HuH-7 (cell line): ENCODE results near the gene TBC1D32.
"Not testable (repeated sequence)": the region's sequence is repeated elsewhere in the genome, so short reads cannot be mapped to it uniquely, and the experiment has no call there.

Experiments used
- DNase-seq: peaks from one replicate; pipeline ENCODE4 v3.0.0; 2011; ENCODE audit warnings: low spot score

TBC1D32 gene

DNA sequence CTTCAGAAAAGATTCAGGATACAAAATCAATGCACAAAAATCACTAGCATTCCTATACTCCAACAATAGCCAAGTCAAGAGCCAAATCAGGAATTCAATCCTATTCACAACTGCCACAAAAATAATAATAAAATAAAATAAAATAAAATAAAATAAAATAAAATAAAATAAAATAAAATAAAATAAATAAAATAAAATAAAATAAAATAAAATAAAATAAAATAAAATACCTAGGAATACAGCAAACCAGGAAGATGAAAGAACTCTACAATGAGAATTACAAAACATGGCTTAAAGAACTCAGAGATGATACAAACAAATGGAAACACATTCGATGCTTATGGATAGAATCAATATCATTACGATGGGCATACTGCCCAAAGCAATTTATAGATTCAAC is 120.9 kb downstream of the TBC1D32 start:
- DNase-seq: not testable (repeated sequence)

DNA sequence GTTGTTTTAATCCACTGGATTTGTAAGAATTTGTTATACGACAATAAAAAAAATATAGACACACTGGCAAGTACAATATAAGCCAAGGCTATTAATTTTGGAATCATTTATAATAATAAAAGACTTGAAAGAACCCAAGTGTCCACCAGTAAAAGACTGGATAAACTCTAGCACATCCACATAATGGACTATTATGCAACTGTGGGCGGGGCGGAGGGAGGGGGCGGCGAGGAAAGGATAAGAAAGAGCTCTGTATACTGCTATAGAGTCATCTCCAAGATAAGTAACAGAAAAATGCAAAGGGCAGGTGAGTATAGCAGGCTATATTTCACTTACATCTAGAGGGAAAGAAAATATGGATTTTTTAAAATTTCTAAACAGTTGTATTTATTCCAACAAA is 123.3 kb downstream of the TBC1D32 start:
- DNase-seq: no peak

DNA sequence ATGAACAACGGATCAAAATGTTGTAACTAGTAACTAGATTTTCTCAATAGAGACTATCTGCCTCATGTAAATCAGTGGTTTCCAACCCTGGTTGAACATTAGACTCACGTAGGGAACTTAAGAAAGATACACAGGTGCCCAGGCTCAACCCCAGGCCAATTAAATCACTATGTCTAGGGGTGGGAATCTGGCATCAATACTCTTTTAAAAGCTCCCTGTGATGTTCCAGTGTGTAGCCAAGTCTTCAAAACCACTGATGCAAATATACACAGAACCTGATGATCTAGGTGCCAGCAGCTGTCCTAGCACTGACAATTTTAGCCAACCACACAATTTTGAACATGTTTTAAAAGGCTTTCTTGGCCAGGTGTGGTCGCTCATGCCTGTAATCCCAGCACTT is 128.7 kb downstream of the TBC1D32 start:
- DNase-seq: no peak

DNA sequence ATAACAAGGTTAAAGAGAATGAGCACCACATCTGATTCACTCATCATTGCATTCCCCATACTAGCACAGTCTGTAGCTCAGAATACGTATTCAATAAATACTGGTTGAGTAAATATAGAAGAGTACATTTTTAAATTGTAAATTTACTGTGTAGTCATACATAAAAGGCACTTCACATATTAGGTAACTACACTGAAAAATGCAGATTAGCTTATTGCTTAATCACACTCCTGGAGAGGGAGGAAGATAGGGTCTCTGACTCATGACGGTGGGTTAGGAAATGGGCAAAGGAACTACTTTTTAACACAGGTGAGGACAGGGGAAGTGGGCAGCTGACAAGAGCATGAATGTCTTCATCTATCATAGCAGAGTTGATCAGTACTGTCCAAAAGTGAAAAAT is 133.2 kb downstream of the TBC1D32 start:
- DNase-seq: no peak

DNA sequence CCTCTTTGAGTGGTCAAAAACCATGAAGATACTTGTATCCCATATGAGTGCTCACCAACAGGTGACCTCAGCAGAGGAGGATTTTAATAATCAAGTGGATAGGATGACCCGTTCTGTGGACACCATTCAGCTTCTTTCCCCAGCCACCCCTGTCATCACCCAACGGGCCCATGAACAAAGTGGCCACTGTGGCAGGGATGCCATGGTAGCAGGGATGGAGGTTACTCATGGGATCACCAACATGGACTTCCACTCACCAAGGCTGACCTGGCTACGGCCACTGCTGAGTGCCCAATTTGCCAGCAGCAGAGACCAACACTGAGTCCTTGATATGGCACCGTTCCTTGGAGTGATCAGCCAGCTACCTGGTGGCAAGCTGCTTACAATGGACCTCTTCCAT is 138.2 kb downstream of the TBC1D32 start:
- DNase-seq: not testable (repeated sequence)

DNA sequence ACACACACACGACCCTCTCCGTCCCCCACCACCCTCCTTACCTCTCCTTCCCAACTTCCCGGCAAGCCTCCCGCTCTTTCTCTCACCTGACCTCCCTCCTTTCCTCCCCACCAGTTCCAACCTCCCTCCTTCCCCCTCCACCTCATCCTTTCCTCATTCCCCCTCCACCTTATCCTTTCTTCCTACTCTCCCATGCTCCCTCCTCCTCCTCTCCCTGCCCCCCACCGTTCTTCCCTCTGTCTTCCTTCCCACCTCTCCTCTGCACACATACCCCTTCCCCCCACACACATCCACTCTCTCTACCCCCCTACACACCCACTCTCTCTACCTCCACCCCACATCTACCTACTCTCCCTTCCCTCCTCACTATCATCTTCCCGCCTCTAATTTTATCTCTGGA is 144.2 kb downstream of the TBC1D32 start:
- DNase-seq: no peak

DNA sequence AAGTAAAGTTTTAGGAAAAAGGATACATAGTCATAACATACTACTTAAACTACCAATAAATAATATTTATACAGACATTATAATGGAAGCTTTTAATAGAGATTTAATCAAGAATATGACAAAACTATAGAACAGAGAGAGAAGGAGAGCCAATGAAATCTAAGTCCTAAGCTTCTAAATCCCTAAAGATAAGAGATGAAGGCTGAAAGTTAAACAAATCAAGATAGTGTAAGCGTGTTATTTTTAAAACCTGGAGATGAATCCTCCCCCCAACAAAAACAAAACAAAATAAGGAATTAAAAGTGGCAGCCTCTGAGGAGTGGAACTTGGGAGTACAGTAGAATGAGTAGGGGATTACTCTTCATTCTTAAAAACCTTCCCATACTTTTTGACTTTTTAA is 145.9 kb downstream of the TBC1D32 start:
- DNase-seq: no peak

DNA sequence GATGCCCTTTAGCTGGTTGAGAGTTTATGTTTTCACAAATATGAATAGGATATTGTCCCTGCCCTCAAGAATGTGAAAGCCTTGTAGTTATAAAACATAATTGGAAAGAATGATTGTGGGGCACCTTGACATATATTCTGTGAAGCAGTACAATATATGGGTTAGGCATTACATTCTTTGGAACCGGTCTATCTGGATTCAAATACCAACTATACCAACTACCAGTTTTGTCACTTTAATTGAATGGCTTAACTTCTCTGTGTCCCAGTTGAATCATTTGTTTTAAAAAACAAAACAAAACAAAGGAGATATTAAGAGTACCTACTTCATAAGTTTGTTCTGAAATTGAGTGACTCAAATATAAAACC is 146.5 kb downstream of the TBC1D32 start:
- DNase-seq: no peak

DNA sequence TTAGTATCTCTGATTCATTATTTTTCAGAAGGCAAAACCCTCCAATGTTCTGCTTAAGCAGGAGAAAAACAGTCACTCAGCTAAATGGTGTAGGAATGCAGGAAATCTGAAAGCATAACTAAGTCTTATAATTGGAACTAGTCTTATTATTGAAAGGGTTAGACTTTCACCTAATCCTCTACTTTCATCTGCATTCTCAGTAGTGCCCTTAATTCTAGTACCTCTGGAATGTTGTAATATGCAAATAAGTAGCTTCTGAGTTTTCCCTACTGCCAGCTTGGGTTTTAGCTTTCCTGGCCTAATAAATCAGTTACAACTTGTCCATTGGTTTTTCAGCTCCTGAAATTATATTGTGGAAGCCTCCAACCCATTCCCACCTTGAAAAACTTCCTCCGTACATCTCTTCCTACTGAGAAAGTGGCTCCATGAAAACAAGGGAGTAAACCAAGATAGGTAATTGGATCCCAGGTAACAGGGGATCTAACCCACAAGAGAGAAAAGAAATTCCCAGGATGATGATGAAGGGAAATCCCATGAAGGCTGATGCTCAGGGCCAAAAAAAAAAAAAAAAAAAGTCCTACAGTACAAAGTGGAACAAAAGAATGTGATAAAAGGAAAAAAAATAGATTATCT is 147.0 kb downstream of the TBC1D32 start:
- DNase-seq: no peak

DNA sequence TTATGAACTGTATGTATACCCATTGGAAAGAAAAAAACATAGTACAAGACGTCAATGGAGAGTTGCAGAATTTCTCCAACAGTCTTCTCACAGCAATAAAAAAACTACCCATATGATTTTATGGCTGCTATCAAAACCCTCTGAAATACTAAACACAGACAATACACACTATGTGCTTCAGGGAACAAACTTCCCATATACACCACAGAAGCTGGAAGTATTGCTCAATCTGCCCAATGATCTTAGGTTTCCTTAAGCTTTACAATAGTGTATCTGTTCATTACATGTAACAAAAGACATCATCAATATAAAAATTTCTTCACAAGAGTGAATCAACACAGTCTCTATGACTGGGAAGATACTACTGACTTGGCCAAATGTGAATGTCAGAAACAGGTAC is 150.5 kb downstream of the TBC1D32 start:
- no peak for DNase-seq

DNA sequence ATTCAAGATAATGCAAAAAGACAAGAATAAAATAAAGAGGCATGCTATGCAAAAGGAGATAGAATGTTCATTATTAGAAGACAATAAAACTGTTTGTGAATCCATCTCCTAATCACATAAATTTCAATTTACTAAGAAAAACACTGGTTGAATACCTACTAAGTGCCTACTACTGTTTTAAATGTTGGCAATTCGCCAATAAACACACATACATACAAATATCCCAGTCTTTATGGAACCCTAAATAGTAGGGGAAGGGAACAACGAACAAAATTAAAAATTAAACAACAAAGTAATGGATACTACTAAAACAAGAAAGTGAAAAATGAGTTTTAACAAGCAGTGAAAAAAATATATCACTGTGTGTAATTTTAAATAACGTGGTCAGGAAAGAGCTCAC is 158.5 kb downstream of the TBC1D32 start:
- DNase-seq: no peak

DNA sequence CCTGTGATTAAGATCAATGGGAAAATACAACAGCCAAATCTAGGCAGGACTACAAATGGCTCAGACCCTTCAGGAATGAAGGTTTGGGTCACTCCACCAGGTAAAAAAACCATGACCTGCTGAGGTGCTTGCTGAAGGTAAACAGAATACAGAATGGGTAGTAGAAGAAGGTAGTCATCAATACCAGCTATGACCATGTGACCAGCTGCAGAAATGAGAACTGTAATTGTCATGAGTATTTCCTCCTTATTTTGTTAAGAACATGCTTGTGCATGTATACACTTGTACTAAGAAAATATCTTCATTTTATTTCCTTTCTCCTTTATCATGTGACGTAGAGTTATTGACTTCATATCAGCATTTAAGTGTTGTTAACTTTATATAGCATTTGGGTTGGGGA is 161.8 kb downstream of the TBC1D32 start:
- DNase-seq: not testable (repeated sequence)

DNA sequence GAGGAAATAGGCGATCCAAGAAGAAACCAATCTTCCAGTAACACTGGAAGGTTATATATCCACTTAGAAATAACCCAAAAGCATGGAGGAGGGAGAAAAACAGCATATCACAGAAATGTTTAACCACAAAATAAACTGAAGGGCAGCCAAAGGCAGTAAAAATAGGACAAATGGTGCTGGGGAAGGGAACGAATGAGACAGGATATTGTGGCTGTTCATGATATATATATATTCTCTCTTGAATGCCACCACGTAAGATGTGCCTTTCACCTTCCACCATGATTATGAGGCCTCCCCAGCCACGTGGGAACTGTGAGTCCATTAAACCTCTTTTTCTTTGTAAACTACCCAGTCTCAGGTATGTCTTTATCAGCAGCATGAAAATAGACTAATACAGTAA is 162.4 kb downstream of the TBC1D32 start:
- no peak for DNase-seq

DNA sequence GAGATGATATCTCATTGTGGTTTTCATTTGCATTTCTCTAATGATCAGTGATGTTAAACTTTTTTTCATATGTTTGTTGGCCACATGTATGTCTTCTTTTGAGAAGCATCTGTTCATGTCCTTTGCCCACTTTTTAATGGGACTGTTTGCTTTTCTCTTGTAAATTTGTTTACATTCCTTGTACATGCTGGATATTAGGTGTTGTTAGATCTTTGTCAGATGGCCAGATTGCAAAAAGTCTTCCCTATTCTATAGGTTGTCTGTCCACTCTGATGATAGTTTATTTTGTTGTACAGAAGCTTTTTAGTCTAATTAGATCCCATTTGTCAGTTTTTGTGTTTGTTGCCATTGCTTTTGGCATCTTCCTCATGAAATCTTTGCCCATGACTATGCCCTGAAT is 172.4 kb downstream of the TBC1D32 start:
- no peak for DNase-seq

DNA sequence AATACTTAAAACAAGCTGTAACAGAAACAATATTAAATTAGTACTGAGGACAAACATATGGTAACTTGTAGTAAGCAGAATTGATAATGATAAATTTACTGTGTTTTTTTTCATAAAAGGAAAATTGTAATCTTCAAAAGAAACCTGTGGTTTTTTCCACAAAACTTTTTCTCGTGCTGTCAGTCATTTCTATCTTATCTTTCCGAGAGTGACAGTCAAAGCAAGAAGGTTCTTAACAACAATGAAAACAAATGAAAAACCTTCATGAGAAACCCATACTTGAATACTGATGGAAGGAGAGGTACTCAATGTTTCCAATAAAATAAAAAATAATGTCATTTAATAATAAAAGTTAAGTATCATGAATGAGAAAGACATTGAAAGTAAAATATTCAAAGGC is 174.0 kb downstream of the TBC1D32 start:
- DNase-seq: no peak

DNA sequence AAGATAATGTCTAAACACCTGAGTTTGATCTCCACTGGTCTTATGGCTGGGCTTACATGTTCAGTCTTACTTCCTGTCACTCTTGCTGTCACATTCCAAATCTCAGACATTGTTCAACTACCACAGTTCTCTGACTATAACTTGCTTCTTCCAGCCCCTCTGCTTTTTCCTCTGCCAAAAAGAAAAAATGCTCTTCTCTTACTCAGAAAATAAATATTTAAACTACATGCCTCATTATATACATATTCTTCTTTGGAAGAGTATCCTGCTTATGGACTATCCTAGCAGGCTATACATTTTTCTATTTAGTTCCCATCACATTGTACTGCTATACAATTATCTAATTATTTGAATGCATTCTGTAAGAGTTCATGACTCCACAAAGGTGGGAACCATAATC is 175.4 kb downstream of the TBC1D32 start:
- DNase-seq: no peak

DNA sequence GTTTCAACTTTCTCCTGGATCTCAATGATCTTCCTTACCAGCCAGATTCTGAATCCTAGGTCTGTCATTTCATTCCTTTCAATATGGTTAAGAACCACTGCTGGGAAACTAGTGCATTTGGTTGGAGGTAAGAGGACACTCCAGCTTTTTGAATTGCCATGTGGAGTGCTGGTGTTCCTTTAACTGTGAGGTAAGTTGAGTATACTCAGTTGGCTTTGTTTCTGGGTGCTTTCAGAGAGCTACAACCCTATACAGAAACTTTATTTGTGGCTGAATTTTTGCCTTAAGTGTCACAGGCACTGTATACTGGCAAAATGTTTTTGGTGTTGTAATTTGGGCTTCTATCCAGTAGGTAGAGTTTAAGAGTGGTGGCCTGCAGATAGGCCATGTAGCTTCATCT is 175.8 kb downstream of the TBC1D32 start:
- no peak for DNase-seq

DNA sequence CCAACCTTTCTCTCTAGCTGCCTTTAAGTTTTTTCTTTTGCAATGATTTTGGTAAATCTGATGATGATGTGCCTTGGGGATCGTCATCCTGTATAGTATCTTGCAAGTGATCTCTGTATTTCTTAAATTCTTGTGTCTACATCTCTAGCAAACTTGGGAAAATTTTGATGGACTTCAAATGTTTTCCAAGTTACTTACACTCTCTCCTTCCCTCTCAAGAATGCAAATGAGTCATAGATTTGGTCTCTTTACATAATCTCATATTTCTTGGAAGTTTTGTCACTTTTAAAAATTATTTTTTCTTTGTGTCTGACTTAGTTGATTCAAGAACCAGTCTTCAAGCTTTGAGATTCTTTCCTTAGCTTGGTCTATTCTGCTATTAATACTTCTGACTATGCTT is 176.4 kb downstream of the TBC1D32 start:
- DNase-seq: no peak

DNA sequence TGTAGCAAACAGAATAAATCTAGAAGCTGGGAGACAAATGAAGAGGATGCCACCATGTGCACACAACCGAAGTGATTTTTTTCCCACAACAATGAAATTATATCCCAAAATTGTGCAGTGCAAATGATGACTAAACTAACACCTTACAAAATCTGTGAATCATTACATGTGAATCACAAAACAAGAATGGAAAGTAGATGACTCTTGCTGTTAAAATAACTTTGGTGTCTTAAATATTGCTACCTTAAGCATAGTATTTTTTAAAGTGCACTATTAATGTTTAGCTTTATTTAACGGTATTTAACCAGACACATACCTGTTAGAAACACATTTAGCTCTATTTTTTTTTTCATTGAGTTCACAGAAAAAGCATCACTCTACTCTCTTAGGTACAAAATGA is 190.8 kb downstream of the TBC1D32 start:
- DNase-seq: no peak

DNA sequence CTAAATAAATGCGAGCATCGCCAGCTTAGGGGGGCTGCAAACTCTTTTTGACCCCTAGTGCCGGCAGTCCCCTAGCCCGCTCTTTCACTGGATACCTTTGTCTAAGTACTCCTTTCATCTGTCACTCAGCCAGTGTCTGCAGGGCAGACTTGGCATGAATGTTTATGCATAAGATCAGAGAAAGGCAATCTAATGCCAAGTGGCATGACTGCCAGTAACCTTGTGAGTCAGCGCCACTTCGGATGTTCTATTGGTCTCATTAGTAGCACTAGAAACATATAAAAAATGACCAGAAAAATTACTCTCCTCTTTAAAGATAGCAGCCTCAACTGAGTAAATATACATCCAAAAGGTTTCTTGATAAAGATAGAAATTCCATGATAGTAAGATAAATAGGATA is 192.2 kb downstream of the TBC1D32 start:
- DNase-seq: no peak

DNA sequence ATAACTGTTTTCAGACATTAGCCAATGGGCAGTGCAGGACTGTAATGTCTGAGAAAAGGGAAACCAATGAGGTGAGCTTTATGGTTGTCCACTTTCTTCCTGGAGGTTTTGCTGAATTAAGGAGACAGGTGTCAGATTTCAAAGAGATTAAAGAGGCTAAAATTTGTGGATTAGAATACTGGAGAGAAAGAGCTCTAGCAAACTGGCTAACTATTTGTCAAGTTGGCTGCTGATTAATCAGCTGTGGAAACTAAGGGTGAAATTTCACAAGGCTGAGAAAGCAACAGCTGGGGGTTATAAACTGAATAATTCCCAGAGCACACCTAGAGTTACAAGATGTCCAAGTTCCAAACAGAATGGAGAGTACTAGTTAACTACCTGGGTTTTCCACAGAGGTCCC is 198.9 kb downstream of the TBC1D32 start:
- DNase-seq: no peak

DNA sequence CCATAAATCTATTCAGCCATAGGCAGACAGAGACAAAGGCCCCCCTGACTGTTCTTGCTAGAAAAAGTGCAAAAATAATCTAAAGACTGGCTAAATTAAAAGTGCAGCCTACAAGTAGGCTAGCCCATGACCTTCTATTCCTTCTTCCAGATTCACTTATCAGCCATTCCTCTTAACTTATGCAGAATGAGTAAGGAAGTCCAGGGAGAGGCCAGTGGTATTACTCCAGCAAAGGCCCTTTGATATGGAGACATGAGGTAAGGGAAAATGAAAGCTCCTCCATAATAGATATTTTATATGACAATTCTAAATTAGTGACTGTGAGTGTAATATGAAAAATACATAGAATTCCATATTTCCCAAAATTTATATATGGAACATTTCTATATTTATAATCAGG is 199.4 kb downstream of the TBC1D32 start:
- no peak for DNase-seq

DNA sequence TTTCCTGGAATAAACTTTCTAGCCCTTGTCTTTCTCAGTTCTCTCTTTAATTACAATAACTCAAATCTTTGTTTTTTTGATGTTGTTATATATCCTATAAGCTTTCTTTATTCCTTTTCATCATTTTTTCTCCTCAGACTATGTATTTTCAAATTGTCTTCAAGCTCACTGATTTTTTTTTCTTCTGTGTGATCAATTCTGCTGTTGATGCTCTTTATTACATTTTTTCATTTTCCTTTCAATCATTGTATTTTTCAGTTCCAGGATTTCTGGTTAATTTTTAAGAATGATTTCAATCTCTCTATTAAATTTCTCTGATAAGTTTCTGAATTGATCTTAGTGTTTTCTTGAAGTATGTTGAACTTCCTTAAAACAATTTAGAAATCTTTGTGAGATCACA is 209.7 kb downstream of the TBC1D32 start:
- DNase-seq: no peak

DNA sequence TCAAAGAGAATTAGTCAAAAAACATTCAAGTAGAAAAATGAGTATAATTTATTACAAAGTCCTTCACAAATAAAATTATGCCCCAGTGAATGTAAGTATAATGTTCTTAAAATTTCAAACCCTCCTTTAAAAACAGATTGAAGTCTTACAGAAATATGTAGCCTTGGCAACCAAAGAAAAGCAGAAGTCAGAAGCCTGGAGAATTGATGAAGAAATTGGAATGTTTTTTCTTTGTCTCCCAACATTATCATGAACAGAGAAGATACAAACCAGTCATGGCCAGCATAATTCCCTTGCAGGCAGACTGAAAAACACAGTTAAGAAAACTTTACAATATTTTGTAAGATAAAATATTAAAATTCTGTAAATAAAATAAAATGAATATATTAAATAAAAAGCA is 221.9 kb downstream of the TBC1D32 start:
- no peak for DNase-seq

DNA sequence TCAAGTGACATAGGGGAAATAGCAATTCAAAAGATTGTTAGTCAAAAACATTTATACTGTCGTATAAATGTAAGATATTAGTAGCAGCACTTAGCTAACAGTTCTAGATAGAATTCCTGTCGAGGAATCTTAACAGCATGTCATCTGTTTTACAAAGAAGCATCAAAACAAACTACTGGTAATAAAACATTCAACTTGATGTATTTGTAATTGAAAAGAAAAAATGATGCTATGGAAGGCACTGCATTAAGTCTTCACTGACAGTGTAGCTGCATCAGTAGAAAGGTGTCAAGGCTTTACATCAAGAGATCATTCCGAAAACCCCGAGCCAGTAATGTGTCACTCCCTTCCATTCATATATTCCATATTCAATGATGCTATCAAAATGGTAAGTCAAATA is 223.5 kb downstream of the TBC1D32 start:
- no peak for DNase-seq
